ENCODE measurements around the gene INPP5A. TPM values are rescaled to one million over a fixed set of nuclear protein-coding genes. Genes with fewer than 3 reads are reported as not detected.
A peak's percentile ranks its signal among the peaks of the same experiment; 100 is the strongest.

Gene INPP5A
- total and polyA plus RNA-seq, 11 donors, result 38.6 to 179 (median 102) TPM

DNA sequence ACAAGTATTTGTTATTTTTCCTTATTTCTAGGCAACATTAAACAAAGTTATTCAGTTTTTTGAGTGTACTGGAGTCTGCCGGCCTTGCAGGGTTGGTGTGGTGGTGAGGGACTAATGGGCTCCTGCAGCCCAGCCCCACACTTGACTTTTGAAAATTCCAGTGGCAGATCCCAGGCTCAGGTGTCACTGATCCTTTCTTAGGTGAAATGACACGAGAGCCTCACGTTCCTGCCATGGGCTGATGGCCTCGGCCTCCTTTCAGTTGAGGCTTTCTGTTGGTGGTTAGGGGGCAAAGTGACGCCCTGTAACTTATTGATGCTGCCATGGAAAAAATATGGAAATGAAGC lies 130.4 kb downstream of the INPP5A start:
- WGBS, 4 donors, result 90 to 96% (median 94%) methylated on average over 5 of the region's 5 CpGs
- Histone ChIP-seq H3K36me3 (peaks cover 0 to 8% (median 0%) of the 10 kb centered on the region in 9 donors), H3K27me3 (no peaks in the 10 kb centered on the region), H3K27ac (no peak overlapping the region), H3K9me3 (no peaks in the 10 kb centered on the region), H3K4me1 (peaks cover 0 to 17% (median 0%) of the 10 kb centered on the region in 12 donors), H3K4me3 (no peak overlapping the region)
- DNase-seq (no peak), ATAC-seq (no peak)
- intact Hi-C loops (cut with DNase I), result loop anchor here in 1 of 10 donors (10.0 kb wide), 1 partner anchor 467 kb away; no protein-coding TSS in a partner anchor
- TF ChIP-seq CTCF (IDR thresholded peaks at IDR 0.05), result no peak
- no peak for TF ChIP-seq POLR2A (IDR thresholded peaks at IDR 0.05)

DNA sequence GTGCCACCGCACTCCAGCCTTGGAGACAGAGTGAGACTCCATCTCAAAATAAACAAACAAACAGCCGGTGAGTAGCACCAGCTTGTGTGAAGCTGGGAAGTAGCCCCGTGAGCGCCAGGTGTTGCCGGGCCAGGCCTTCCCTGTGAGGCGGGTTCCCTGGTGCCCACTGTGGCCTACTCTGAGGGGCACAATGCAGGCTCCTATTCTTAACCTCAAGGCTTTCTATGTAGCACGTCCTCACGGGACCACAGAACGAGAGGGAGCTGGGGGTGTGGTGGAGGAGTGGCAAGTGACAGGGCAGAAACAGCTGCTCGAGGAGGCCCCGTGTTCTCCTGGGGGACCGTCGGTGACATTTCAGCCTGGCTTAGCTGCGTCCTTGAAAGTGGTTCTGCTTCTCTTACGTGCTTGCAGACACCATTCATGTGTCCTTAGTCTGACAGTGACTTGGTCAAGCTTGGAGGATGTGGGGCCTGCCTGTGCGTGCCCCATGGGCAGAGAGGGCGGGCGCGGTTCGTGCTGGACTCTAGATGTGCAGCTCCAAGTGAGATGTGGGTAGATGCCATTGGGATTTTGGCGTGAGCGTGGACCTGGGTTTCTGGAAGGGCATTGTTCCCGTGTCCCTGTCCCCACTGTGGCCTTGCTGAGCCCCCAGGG lies 131.7 kb downstream of the INPP5A start:
- intact Hi-C loops (cut with DNase I), result loop anchor here in 1 of 10 donors (10.0 kb wide), 1 partner anchor 465 kb away; no protein-coding TSS in a partner anchor
- no peak overlapping the region for H3K27ac ChIP-seq
- H3K4me3 ChIP-seq, result no peak overlapping the region
- no peak for DNase-seq
- H3K4me1 ChIP-seq, result peaks cover 0 to 17% (median 0%) of the 10 kb centered on the region in 12 donors
- no peaks in the 10 kb centered on the region for H3K36me3 ChIP-seq
- H3K9me3 ChIP-seq, result no peaks in the 10 kb centered on the region
- TF ChIP-seq CTCF (IDR thresholded peaks at IDR 0.05) (no peak), POLR2A (IDR thresholded peaks at IDR 0.05) (no peak)
- H3K27me3 ChIP-seq, result no peaks in the 10 kb centered on the region
- ATAC-seq, result no peak
- 83 to 94% (median 87%) methylated on average over 23 of the region's 23 CpGs for WGBS, 4 donors

DNA sequence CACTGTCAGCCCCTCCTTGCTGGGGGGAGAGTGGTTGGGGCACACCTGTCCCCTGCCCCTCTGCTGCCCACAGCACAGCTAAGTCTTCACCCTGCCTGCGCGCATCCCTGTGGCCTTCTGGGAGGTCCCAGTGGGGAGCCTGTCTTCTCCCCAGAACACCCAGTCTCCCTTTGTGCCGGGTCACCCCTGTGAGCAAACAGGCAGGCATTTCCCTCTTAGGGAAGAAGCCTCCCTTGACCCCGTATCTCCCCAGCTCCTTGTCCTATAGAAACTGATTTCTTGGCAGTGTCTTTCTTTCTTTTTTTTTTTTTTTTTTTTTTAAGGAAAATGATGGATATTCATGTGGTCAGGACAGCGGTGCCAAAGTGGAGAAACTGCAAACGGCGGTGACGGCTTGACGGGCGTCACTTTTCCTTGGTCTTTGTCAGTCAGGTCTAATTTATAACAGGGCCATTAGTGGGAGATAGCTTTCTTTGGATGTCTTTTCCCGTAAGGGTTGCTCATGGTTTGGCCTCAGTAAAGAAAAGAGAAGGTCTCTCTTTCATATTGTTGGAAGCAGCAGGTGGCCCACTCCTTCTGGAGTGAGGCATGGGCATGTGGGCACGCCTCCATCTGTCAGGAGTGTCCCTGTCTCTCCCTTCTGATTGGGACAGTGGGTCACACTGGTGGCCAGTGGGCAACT lies 133.1 kb downstream of the INPP5A start:
- TF ChIP-seq CTCF (IDR thresholded peaks at IDR 0.05) (no peak), POLR2A (IDR thresholded peaks at IDR 0.05) (no peak)
- no peak overlapping the region for H3K27ac ChIP-seq
- no peaks in the 10 kb centered on the region for H3K9me3 ChIP-seq
- intact Hi-C loops (cut with DNase I), result no loop called here
- H3K4me1 ChIP-seq, result peaks cover 0 to 17% (median 0%) of the 10 kb centered on the region in 12 donors
- ATAC-seq, result no peak
- H3K36me3 ChIP-seq, result no peaks in the 10 kb centered on the region
- 93 to 95% (median 94%) methylated on average over 12 of the region's 12 CpGs for WGBS, 4 donors
- H3K27me3 ChIP-seq, result no peaks in the 10 kb centered on the region
- H3K4me3 ChIP-seq, result no peak overlapping the region
- peak in 1 of 5 donors; percentile 4 for DNase-seq
